ENCODE results near the gene HECTD1. TPM values are rescaled to one million over a fixed set of nuclear protein-coding genes. Genes with fewer than 3 reads are reported as not detected.

HECTD1 gene
- total and polyA plus RNA-seq, 3 donors from 2014 or later, result 124 to 235 (median 232) TPM

DNA sequence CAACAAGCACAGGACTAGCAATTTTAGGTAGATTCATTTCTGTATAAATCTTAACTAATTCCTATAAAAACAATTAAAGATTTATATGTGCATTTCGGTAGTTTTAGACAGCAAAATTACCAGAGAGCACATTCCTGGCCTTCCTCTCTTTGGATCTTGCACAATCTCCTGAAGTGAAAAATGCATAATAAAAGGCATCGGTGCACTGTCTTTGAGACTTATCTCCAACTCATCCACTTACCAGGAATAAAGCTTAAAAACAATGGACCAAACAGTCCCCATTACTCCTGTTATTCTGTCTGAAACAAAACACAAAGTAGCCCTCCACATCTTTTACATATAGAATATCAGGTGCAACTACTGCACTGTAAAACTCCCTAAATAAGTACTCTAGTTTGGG is 69.3 kb downstream of the HECTD1 start:
- no peaks in the 10 kb centered on the region for H3K36me3 ChIP-seq (ENCODE audit: low read depth, missing control alignments)
- no peaks in the 10 kb centered on the region for H3K27me3 ChIP-seq
- intact Hi-C loops (cut with DNase I; ENCODE audit: low total_unique reads), result no loop called here
- no peak for DNase-seq
- no peaks in the 10 kb centered on the region for H3K4me1 ChIP-seq
- H3K4me3 ChIP-seq, result no peak overlapping the region
- H3K27ac ChIP-seq, result no peak overlapping the region
- TF ChIP-seq CTCF (IDR thresholded peaks at IDR 0.05), result no peak
- TF ChIP-seq POLR2A (IDR thresholded peaks at IDR 0.05), result no peak
- 90 to 91% methylated on average over 2 of the region's 2 CpGs for WGBS, 2 donors
- no peaks in the 10 kb centered on the region for H3K9me3 ChIP-seq

DNA sequence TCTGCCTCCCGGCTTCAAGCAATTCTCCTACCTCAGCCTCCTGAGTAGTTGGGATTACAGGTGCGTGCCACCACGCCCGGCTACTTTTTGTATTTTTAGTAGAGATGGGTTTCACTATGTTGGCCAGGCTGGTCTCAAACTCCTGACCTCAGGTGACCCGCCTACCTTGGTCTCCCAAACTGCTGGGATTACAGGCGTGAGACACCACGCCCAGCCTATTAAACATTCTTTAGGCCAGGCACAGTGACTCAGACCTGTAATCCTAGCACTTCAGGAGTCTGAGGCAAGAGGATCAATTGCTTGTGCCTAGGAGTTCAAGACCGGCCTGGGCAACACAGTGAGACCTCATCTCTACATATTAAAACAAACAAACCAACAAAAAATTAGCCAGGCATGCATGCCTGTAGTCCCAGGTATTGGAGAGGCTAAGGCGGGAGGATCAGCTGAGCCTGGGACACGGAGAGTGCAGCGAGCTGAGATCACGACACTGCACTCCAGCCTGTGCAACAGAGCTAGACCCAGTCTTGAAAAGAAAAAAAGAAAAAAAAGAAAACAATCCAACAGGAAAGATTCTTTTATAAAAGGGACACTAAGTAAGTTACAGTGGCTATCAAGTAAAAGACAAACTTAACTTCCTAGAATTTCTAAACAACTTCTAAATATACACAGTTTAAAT is 70.2 kb downstream of the HECTD1 start:
- intact Hi-C loops (cut with DNase I; ENCODE audit: low total_unique reads), result no loop called here
- no peaks in the 10 kb centered on the region for H3K36me3 ChIP-seq (ENCODE audit: low read depth, missing control alignments)
- H3K27me3 ChIP-seq, result no peaks in the 10 kb centered on the region
- H3K9me3 ChIP-seq, result no peaks in the 10 kb centered on the region
- H3K4me1 ChIP-seq, result no peaks in the 10 kb centered on the region
- 97 to 98% methylated on average over 12 of the region's 12 CpGs for WGBS, 2 donors
- DNase-seq, result no peak
- no peak overlapping the region for H3K4me3 ChIP-seq
- no peak overlapping the region for H3K27ac ChIP-seq
- TF ChIP-seq CTCF (IDR thresholded peaks at IDR 0.05), result no peak
- TF ChIP-seq POLR2A (IDR thresholded peaks at IDR 0.05), result no peak

DNA sequence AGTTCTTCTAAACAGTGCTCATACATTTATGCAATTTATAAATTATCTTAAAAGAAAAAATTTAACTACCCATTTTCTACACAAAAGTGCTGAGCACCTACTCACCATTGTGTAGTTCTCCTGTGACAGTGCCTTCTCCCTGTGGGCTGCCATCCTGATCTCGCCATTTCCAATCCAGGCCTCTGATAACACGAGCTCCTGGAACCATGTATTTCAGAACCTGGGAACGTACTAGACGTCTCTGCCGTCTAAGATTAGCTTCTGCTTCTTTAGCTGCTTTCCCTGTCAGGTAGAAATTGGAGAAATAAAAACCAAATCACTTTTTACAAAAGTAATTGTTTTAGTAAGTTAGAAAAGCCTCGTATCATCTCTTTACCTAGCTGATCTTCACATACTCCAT is 74.5 kb downstream of the HECTD1 start:
- WGBS, 2 donors, result 90 to 96% methylated on average over 6 of the region's 6 CpGs
- H3K27me3 ChIP-seq, result no peaks in the 10 kb centered on the region
- intact Hi-C loops (cut with DNase I; ENCODE audit: low total_unique reads), result no loop called here
- TF ChIP-seq CTCF (IDR thresholded peaks at IDR 0.05) (no peak), POLR2A (IDR thresholded peaks at IDR 0.05) (no peak)
- no peaks in the 10 kb centered on the region for H3K4me1 ChIP-seq
- no peaks in the 10 kb centered on the region for H3K36me3 ChIP-seq (ENCODE audit: low read depth, missing control alignments)
- H3K4me3 ChIP-seq, result no peak overlapping the region
- DNase-seq, result no peak
- H3K27ac ChIP-seq, result no peak overlapping the region
- H3K9me3 ChIP-seq, result no peaks in the 10 kb centered on the region

- DNase-seq, result no peak
- no peaks in the 10 kb centered on the region for H3K36me3 ChIP-seq (ENCODE audit: low read depth, missing control alignments)
- TF ChIP-seq CTCF (IDR thresholded peaks at IDR 0.05), result no peak
- TF ChIP-seq POLR2A (IDR thresholded peaks at IDR 0.05), result no peak
- H3K4me1 ChIP-seq, result no peaks in the 10 kb centered on the region
- no peaks in the 10 kb centered on the region for H3K27me3 ChIP-seq
- WGBS, 2 donors, result 90 to 92% methylated on average over 18 of the region's 18 CpGs
- H3K4me3 ChIP-seq, result no peak overlapping the region
- H3K27ac ChIP-seq, result no peak overlapping the region
- intact Hi-C loops (cut with DNase I; ENCODE audit: low total_unique reads), result no loop called here
- no peaks in the 10 kb centered on the region for H3K9me3 ChIP-seq
Observed at GRCh38 chr14:31128601-31129526, 78.7 kb downstream of the HECTD1 start.

All from testis (tissue), 3 donors.